SU-DHL-6 (cell line): ENCODE results near the gene ZNF836.

Experiments
- CTCF ChIP-seq: fragments of 200-600 bp; sonication (generic); IDR thresholded peaks from one replicate; pipeline ENCODE4 v1.5.1; 2017; ENCODE audit warnings: antibody characterized with exemption, mild to moderate bottlenecking, low read length, moderate library complexity; ENCODE audit not compliant: insufficient read depth, poor library complexity, severe bottlenecking
- EZH2phosphoT487 ChIP-seq: fragments of 200-600 bp; sonication (generic), shearing (Covaris generic); conservative IDR thresholded peaks from 2 replicates; pipeline ENCODE4 v1.6.1; 2018; ENCODE audit warnings: mild to moderate bottlenecking, antibody characterized with exemption, low read length, moderate library complexity, mixed read lengths

GRCh38 chr19:52188822-52189734 lies 17.7 kb upstream of the ZNF836 start:
- TF ChIP-seq CTCF = no peak
- no peak for TF ChIP-seq EZH2phosphoT487
